GM12872 (cell line): ENCODE measurements around the gene GPR25.

Source experiments
- TF ChIP-seq, protein P1 (sequence below): IDR thresholded peaks from 3 replicates; pipeline ENCODE4 v1.5.1; 2011; ENCODE audit warnings: low read depth, mild to moderate bottlenecking, low read length, moderate library complexity; ENCODE audit not compliant: insufficient read depth

GPR25 gene

DNA sequence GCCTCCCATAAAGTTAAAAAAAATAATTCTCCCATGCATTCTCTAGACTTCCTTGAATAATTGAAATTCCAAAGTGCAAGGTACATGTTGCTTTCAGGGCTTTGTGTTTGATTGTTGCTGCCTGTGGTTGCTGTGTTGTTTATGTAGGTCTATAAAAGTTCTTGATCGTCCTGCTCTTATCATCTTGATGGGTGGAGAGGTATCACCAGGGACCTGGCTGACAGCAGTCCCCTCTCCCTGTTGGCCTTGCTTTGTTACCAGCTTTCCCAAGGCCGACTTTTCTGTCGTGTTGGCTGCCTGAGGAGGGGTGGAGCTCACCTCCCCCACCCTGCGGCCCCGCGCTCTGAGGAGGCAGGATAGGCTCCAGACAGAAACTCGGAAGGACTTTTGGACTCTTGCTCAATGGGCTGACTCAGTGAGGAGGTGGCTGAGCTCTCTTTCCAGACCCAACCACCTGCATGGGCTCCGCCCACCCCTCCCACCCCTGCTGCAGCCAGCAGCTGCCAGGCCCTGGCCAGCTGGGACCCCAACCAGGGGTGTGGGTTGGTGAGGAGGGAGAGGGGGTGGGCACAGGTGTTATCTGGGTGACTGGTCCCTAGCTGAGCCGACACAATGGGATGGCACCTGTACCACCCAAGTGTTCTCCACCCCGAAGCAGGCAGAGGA is 23.9 kb downstream of the GPR25 start:
- TF ChIP-seq, protein P1, sequence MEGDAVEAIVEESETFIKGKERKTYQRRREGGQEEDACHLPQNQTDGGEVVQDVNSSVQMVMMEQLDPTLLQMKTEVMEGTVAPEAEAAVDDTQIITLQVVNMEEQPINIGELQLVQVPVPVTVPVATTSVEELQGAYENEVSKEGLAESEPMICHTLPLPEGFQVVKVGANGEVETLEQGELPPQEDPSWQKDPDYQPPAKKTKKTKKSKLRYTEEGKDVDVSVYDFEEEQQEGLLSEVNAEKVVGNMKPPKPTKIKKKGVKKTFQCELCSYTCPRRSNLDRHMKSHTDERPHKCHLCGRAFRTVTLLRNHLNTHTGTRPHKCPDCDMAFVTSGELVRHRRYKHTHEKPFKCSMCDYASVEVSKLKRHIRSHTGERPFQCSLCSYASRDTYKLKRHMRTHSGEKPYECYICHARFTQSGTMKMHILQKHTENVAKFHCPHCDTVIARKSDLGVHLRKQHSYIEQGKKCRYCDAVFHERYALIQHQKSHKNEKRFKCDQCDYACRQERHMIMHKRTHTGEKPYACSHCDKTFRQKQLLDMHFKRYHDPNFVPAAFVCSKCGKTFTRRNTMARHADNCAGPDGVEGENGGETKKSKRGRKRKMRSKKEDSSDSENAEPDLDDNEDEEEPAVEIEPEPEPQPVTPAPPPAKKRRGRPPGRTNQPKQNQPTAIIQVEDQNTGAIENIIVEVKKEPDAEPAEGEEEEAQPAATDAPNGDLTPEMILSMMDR = no peak

GRCh38 chr1:200897259-200897658 is 24.5 kb downstream of the GPR25 start:
- TF ChIP-seq, protein P1 = no peak

- TF ChIP-seq, protein P1 = no peak
Observed at GRCh38 chr1:200899015-200899386, 26.2 kb downstream of the GPR25 start.

- TF ChIP-seq, protein P1 = no peak
Observed at GRCh38 chr1:200899451-200899915, 26.7 kb downstream of the GPR25 start.

GRCh38 chr1:200899954-200900867 is 27.4 kb downstream of the GPR25 start:
- TF ChIP-seq, protein P1 = no peak

GRCh38 chr1:200900877-200901276 is 28.1 kb downstream of the GPR25 start:
- TF ChIP-seq, protein P1 = no peak

DNA sequence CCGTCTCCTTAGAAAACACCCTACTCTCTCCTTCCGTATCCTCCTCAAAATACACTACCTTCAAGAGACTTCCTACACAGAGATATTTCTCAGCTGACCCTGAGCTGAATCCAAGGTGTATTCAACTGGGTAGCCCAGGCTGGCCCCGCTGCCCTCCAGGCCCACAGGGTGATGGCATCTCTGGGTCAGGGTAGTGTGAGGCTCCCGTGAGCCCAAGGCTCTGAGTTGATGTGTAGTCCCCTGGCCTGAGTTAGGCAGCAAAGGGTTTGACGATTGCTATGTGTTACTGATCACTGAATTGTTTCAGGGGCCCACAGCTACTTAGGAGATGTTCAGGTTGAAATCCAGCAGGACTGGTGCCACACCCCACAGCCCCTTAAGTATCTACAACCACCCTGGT is 28.6 kb downstream of the GPR25 start:
- TF ChIP-seq, protein P1 = no peak
